HUES64 (cell line): Measurements from ENCODE around the gene ACTN4.

Experiments used
- H3K27ac ChIP-seq: 2 replicates; pipeline ENCODE4 v1.7.0; 2013; ENCODE audit warnings: low read depth, low read length, inconsistent platforms
- H3K27me3 ChIP-seq: 2 replicates; pipeline ENCODE4 v1.6.1; 2013; ENCODE audit warnings: mild to moderate bottlenecking, low read length; ENCODE audit not compliant: insufficient read depth
- H3K36me3 ChIP-seq: 2 replicates; pipeline ENCODE4 v1.6.1; 2013; ENCODE audit warnings: mild to moderate bottlenecking, low read length; ENCODE audit not compliant: insufficient read depth
- H3K4me1 ChIP-seq: 2 replicates; pipeline ENCODE4 v1.6.1; 2013; ENCODE audit warnings: mild to moderate bottlenecking, low read length, moderate library complexity; ENCODE audit not compliant: insufficient read depth
- H3K4me3 ChIP-seq: 2 replicates; pipeline ENCODE4 v1.5.1; 2013; ENCODE audit warnings: mild to moderate bottlenecking, low read length, moderate library complexity
- H3K9ac ChIP-seq: 2 replicates; pipeline ENCODE4 v1.6.1; 2013; ENCODE audit warnings: mild to moderate bottlenecking, low read depth, low read length
- H3K9me3 ChIP-seq: 2 replicates; pipeline ENCODE4 v1.6.1; 2013; ENCODE audit warnings: low read depth, low read length; ENCODE audit not compliant: insufficient read depth
- WGBS: fragments of 150-250, 120-280 bp; methylation state at CpG from one replicate; pipeline ENCODE4 v1.1.7; 2013; ENCODE audit warnings: missing lambda C conversion rate; 5-methylcytosine and 5-hydroxymethylcytosine counted together

The ACTN4 gene

DNA sequence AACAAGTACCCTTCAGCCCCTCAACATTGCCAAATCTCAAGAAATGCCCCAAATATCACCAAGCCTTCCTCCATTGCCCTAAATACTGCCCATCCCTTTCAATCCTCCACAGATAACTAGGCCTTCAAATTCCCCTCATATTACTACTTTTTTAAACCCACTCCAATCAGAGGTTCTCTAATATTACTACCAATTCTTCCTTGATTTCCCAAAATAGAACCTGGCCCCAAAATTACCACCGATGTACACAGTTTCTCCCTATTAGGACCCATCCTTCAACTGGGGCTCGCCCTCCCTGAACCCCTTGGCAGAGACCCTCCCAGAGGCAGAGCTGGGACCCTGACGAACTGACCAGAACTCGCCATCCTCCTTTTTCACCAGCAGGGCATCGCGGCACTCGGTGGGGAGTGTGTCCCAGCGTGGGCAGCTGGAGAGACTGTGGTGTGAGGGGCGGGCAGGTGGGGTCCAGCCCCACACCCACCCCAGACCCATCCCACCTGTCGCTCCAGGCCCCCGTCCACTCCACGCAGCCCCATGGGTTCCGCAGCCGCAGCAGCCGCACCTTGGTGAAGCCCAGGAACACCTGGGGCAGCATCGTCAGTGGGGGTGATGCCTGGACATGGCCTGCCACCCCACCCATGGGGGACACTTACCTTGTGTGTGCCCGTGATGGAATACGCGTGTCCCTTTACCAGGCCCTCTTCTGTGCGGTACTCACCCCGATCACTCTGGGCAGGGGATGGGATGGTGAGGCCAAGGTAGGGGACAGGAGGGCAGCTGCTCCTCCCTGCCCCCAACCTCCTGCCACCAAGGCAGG is 90.7 kb downstream of the ACTN4 start:
- WGBS: 96% methylated on average over 21 of the region's 21 CpGs
- H3K4me1 ChIP-seq: peaks cover 4% of the 10 kb centered on the region; the same call in 1 of the 2 replicates
- no peak overlapping the region for H3K4me3 ChIP-seq
- H3K27ac ChIP-seq: no peak overlapping the region
- H3K9me3 ChIP-seq: no peaks in the 10 kb centered on the region
- H3K27me3 ChIP-seq: peaks cover 12% of the 10 kb centered on the region
- H3K9ac ChIP-seq: no peak overlapping the region
- no peaks in the 10 kb centered on the region for H3K36me3 ChIP-seq

DNA sequence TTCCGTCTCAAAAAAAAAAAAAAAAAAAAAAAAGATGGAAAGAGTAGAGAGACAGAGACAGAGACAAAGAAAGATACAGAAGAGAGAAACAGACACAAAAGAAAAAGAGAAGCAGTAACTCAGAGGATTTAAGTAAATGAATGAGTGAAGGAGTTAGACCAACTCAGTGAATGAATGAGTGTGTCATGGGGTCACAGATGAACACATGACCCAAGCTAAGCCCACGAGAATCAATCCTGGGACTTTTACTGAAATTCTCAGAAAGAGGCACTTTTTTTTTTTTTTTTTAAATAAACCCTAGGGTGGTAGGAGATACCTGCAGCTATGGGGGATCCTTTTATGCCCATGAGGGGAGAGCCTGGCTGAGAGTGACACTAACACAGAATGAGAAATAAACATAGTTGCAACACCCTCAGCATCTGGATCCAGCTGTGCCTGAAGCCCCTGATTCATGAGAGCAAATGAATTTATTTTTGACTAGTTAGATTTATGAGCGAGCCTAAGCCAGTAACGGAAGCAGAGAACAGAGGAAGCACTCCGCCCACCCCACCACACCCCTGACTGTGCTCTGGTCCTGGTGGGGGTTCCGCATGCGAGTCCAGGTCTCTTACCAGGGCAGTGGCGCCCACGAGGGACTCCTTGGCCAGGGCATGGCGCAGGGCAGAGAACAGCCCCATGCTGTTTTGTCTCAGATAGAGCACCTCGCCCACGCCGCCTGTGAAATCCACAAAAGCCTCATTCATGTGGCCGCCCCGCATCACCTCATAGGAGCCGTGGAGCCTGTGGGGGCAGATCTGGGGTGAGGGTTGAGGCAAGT is 92.2 kb downstream of the ACTN4 start:
- Histone ChIP-seq H3K27me3 (peaks cover 12% of the 10 kb centered on the region), H3K9ac (no peak overlapping the region), H3K36me3 (no peaks in the 10 kb centered on the region), H3K27ac (no peak overlapping the region), H3K4me1 (peaks cover 4% of the 10 kb centered on the region; the same call in 1 of the 2 replicates), H3K9me3 (no peaks in the 10 kb centered on the region), H3K4me3 (no peak overlapping the region)
- WGBS: 88% methylated on average over 16 of the region's 16 CpGs

DNA sequence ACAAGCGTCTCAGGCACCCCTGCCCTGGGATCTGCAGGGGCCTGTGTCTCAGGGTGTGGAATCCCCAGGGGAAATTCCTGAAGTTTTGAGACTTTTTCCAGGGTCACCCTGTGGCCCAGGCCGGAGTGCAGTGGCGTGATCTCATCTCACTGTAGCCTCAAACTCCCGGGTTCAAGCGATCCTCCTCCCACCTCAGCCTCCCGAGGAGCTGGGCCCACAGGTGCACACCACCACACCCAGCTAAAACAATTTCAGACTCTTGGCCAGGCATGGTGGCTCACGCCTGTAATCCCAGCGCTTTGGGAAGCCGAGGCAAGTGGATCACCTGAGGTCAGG is 92.8 kb downstream of the ACTN4 start:
- Histone ChIP-seq H3K9ac (no peak overlapping the region), H3K4me3 (no peak overlapping the region), H3K36me3 (no peaks in the 10 kb centered on the region), H3K9me3 (no peaks in the 10 kb centered on the region), H3K27ac (no peak overlapping the region), H3K4me1 (no peaks in the 10 kb centered on the region), H3K27me3 (peaks cover 12% of the 10 kb centered on the region)
- WGBS: 94% methylated on average over 9 of the region's 9 CpGs

DNA sequence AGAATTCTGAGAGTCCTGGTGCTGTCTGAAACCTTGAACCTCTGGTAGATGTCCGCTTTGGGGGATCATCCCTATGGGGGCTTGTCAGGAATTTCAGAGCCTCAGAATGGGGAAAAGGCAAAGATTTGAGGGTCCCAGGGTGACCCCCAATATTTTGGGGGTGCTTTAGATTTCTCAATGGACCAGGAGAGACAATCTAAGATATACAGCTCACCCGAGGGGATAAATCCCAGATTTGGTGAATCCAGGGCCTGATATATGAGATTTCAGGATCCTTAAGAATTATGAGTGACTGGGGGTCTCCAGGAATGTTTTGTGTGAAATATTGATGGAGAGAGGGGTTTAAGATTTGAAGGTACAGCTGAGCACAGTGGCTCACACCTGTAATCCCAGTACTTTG is 93.5 kb downstream of the ACTN4 start:
- Histone ChIP-seq H3K4me1 (no peaks in the 10 kb centered on the region), H3K27me3 (peaks cover 12% of the 10 kb centered on the region), H3K9ac (no peak overlapping the region), H3K36me3 (no peaks in the 10 kb centered on the region), H3K9me3 (no peaks in the 10 kb centered on the region), H3K4me3 (no peak overlapping the region), H3K27ac (no peak overlapping the region)
- 86% methylated on average over 2 of the region's 2 CpGs for WGBS

DNA sequence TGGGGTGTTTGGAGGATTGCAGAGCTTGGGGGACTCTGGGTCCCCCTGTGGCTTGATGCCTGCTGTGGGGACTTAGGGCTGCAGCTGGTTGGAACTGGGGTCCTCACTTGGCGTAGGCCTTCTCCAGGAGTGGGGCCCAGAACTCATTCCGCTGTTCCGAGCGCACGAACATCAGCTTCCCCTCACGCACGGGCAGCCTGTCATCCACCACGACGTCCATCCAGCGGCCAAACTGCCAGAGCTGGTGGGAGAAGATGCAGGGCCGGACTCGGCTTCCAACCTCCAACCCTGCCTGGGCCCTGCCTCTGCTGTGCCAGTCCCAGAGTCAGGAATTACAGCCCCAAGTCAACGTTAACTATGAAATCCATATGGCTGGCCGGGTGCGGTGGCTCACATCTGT is 94.2 kb downstream of the ACTN4 start:
- H3K4me1 ChIP-seq: no peaks in the 10 kb centered on the region
- no peak overlapping the region for H3K4me3 ChIP-seq
- no peak overlapping the region for H3K9ac ChIP-seq
- peaks cover 8% of the 10 kb centered on the region for H3K27me3 ChIP-seq
- no peaks in the 10 kb centered on the region for H3K9me3 ChIP-seq
- H3K36me3 ChIP-seq: no peaks in the 10 kb centered on the region
- H3K27ac ChIP-seq: no peak overlapping the region
- WGBS: 96% methylated on average over 15 of the region's 15 CpGs

DNA sequence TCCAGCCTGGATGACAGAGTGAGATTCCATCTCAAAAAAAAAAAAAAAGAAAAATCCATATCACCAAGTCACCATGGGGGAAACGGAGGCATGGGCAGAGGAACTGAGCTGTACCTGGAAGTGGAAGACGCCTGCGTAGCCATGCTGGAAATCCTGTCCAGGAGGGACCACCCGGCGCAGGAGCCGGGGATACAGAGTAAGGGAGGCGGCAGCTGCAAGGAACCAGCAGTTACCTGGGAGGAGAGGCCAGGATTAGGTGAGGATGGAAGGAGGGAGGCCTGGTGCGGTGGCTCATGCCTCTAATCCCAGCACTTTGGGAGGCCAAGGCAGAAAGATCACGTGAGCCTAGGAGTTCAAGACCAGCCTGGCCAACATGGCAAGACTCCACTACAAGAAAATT is 94.8 kb downstream of the ACTN4 start:
- Histone ChIP-seq H3K9ac (no peak overlapping the region), H3K27ac (no peak overlapping the region), H3K4me3 (no peak overlapping the region), H3K36me3 (no peaks in the 10 kb centered on the region), H3K27me3 (peaks cover 6% of the 10 kb centered on the region), H3K4me1 (no peaks in the 10 kb centered on the region), H3K9me3 (no peaks in the 10 kb centered on the region)
- 95% methylated on average over 9 of the region's 9 CpGs for WGBS

DNA sequence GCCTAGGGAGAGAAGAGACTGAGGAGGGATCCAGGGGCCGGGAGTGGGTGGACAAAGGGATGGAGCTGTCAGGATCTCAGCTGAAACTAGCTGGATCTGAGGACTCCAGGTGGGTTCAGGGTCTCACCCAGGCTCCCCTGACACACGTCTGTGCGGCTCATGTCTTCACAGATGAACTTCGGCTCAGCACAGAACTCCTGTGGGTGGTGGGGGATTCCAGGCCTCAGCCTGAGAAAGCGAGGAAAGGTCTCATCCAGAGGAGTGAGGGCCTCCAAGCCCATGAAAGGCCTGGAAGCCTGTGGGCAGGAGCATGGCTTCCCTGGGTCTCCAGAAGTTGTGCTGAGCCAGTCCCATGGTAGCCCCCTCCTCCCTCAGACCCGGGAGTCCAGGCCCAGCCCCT is 95.5 kb downstream of the ACTN4 start:
- Histone ChIP-seq H3K4me3 (no peak overlapping the region), H3K36me3 (no peaks in the 10 kb centered on the region), H3K27ac (no peak overlapping the region), H3K9me3 (no peaks in the 10 kb centered on the region), H3K27me3 (peaks cover under 1% of the 10 kb centered on the region), H3K4me1 (no peaks in the 10 kb centered on the region), H3K9ac (no peak overlapping the region)
- 91% methylated on average over 6 of the region's 6 CpGs for WGBS

DNA sequence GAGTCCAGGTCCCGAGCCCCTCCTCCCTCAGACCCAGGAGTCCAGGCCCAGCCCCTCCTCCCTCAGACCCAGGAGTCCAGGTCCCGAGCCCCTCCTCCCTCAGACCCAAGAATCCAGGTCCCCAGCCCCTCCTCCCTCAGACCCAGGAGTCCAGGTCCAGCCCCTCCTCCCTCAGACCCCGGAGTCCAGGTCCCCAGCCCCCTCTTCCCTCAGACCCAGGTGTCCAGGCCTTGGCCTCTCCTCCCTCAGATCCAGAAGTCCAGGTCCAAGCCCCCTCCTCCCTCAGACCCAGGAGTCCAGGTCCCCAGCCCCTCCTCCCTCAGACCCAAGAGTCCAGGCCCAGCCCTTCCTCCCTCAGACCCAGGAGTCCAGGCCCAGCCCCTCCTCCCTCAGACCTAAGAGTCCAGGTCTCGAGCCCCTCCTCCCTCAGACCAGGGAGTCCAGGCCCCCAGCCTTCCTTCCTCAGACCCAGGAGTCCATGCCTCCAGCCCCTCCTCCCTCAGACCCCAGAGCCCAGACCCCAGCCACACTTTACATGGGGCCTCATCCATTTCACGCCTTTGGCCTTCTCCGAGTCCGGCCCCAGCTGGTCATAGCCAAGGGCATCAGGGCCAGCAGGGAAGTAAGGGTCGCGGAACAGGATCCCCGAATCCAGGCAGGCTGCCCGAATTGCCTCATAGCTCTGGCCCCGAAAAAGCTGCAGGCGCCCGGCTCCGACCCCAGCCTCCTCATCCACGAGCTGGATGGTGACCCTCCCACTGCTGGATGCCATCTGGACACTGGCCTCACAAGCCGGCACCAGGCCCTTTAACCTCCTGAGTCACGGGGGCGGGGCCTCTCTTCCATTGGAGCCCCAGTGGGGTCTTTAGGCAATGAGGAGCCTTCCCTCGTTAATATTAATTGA is 96.2 kb downstream of the ACTN4 start:
- no peaks in the 10 kb centered on the region for H3K27me3 ChIP-seq
- H3K4me1 ChIP-seq: no peaks in the 10 kb centered on the region
- H3K36me3 ChIP-seq: no peaks in the 10 kb centered on the region
- no peak overlapping the region for H3K27ac ChIP-seq
- no peak overlapping the region for H3K9ac ChIP-seq
- no peaks in the 10 kb centered on the region for H3K9me3 ChIP-seq
- no peak overlapping the region for H3K4me3 ChIP-seq
- WGBS: 87% methylated on average over 20 of the region's 20 CpGs

DNA sequence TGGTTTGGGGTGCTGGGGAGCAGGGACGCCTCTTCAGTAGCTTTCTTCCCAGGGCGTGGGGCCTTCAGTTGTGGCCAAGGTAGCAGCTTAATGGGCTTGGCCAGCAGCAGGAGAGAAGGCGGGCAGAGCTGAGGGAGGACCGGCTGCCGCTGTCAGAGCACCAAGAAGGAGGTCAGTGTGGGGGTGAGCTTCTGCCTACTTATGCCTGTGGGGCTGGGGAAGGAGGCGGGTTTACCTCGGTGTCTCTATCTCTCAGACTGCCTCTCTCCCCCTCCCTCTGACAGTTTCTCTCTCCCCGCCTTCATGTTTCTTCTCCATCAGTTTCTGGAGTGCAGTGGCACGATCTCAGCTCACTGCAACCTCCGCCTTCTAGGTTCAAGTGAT is 96.8 kb downstream of the ACTN4 start, which contains the start of gene CAPN12:
CAPN12 (minus strand) TSS at position 177 of the 384 bp plus-strand sequence. CDS start 309 bp downstream, outside the sequence.
- Histone ChIP-seq H3K9ac (no peak within 1 kb of the TSS), H3K36me3 (no peaks in the 10 kb centered on the region), H3K4me1 (no peaks in the 10 kb centered on the region), H3K9me3 (no peaks in the 10 kb centered on the region), H3K27ac (no peak within 1 kb of the TSS), H3K4me3 (no peak within 1 kb of the TSS), H3K27me3 (no peaks in the 10 kb centered on the region)
- 92% methylated on average over 10 of the region's 10 CpGs for WGBS

DNA sequence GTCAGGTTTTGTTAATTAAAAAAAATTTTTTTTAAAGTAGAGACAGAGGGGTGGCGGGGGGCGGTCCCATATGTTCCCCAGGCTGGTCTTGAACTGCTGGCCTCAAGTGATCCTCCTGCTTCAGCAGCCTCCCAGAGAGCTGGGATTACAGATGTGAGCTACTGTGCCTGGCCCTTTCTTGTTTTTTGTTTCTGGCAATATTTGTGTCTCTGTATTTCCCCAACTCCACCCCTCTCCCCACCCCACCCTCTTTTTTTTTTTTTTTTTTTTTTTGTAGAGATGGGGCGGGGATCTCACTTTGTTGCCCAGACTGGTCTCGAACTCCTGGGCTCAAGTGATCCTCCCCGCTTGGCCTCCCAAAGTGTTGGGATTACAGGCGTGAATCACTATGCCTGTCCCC is 97.4 kb downstream of the ACTN4 start:
- Histone ChIP-seq H3K27me3 (no peaks in the 10 kb centered on the region), H3K4me3 (no peak overlapping the region), H3K27ac (no peak overlapping the region), H3K4me1 (no peaks in the 10 kb centered on the region), H3K9me3 (no peaks in the 10 kb centered on the region), H3K36me3 (no peaks in the 10 kb centered on the region), H3K9ac (no peak overlapping the region)
- WGBS: 88% methylated on average over 6 of the region's 6 CpGs

DNA sequence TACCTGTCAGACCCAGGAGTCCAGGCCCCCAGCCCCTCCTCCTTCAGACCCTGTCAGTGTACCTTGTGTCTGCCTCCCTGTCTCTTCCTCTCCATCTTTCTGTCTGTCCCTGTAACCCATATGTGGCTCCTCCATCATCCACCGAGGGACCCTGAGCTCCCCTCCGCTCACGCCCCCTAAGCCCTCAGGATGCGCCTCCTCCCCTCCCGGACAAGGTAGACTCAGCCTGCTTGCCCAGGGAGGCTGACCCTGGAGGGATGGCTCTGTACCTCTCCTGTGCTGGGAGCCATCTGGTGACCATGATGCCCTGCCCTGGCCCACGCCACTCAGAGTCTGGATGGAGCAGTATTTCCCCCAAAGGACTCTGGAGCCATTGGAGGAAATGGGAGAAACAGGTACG is 97.9 kb downstream of the ACTN4 start:
- H3K36me3 ChIP-seq: no peaks in the 10 kb centered on the region
- no peaks in the 10 kb centered on the region for H3K9me3 ChIP-seq
- no peak overlapping the region for H3K9ac ChIP-seq
- H3K27me3 ChIP-seq: no peaks in the 10 kb centered on the region
- no peak overlapping the region for H3K27ac ChIP-seq
- no peak overlapping the region for H3K4me3 ChIP-seq
- H3K4me1 ChIP-seq: no peaks in the 10 kb centered on the region
- WGBS: 84% methylated on average over 7 of the region's 7 CpGs
